ENCODE results near the gene KLF14.

The KLF14 gene

DNA sequence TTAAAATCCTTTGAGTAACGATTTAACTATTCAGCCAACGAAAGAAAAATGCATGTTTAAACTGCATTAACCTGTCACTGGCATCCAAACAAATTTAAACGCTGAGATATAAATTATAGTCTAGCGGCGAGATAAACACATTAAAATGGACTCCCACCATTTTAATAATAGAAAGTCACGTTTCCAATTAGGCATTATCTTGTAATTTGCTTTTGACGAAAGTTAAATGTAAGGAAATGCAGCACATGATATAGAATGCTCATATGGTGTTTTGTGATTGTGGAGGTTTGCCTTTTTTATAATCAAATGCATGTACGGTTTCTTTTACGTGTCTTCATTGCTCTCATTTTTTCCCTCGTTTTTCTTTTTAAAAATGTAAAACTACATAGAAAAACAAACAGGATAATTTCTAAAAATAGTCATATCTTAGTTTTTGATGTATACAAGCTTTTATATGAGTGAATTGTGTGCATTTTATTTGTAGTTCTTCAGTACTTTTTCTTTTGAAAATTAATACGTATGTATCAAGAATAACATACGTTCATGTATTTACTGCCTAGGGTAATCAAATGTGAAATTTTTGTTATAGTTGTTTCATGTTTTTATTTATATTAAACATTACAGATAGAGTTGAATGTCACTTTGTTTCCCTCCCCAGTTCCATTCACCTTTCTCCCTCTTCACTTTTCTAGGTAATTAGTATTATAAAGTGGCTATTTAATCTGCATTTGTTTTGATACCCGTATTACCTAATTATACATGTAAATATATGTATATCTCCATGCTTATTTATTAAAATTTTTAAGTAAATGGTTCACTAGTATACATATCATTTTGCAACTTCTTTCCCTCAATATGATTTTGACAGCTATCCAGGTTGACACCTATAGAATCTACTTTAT is 1.1 kb upstream of the KLF14 start:
- Histone ChIP-seq H3K36me3 (ENCODE audit: insufficient read depth) (no peaks in the 10 kb centered on the region), H3K27me3 (ENCODE audit: insufficient read depth, low read depth) (no peaks in the 10 kb centered on the region), H3K4me1 (ENCODE audit: low read depth, poor library complexity, severe bottlenecking) (no peaks in the 10 kb centered on the region), H3K4me2 (peak overlapping the region; percentile 50), H3K27ac (no peak overlapping the region), H3K4me3 (IDR thresholded peaks at IDR 0.05; ENCODE audit: insufficient read depth, low read depth, low read length) (no peak overlapping the region), H3K79me2 (ENCODE audit: insufficient read depth, low read depth) (no peaks in the 10 kb centered on the region), H3K9ac (no peak overlapping the region), H4K20me1 (ENCODE audit: insufficient read depth) (no peaks in the 10 kb centered on the region), H2AFZ (ENCODE audit: low read depth) (peak overlapping the region; percentile 58)
- TF ChIP-seq, protein P1, sequence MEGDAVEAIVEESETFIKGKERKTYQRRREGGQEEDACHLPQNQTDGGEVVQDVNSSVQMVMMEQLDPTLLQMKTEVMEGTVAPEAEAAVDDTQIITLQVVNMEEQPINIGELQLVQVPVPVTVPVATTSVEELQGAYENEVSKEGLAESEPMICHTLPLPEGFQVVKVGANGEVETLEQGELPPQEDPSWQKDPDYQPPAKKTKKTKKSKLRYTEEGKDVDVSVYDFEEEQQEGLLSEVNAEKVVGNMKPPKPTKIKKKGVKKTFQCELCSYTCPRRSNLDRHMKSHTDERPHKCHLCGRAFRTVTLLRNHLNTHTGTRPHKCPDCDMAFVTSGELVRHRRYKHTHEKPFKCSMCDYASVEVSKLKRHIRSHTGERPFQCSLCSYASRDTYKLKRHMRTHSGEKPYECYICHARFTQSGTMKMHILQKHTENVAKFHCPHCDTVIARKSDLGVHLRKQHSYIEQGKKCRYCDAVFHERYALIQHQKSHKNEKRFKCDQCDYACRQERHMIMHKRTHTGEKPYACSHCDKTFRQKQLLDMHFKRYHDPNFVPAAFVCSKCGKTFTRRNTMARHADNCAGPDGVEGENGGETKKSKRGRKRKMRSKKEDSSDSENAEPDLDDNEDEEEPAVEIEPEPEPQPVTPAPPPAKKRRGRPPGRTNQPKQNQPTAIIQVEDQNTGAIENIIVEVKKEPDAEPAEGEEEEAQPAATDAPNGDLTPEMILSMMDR (conservative IDR thresholded peaks at IDR 0.05; ENCODE audit: low read depth, low read length): no peak

DNA sequence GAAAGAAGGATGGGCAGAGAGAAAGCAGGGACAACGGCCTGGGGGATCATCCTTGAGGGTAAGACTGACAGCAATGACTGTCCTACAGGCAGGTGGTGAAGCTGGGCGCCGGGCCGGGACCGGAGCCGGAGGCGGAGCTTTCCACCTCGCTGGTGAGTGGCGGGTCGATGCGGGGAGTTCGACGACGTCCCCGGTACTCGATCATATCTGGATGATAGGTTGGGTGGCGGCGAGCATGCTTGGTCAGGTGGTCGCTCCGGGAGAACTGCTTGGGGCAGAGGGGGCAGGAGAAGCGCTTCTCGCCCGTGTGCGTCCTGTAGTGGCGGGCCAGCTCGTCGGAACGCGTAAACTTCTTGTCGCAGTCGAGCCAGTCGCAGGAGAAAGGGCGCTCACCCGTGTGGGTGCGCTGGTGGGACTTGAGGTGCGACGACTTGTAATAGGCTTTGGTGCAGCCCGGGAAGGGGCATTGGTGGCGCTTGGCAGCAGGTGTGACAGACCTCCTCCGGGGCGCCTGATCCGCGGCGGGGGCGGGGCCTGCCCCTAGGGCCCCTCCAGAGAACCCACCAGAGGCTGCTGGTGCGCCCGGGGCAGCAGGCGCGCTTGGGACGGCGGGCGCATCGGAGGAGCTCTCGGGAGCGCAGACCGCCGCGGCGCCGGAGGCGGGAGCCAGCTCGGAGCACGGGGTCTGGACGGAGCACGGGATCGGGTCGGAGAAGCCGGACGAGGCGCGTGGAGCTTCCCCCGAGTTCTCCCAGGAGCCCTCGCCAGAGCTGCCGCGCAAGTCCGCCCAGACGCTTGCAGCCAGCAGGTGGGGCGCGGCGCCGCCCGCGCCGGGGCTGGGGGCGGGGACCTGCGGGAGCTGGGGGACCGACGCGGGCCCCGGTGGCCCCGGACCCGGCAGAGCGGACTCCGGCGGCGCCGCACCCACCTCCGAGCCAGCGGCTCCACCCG is 752 bp downstream of the KLF14 start:
- H2AFZ ChIP-seq (ENCODE audit: low read depth): peak overlapping the region; percentile 18; the same call in 1 of the 2 replicates
- H4K20me1 ChIP-seq (ENCODE audit: insufficient read depth): no peaks in the 10 kb centered on the region
- H3K27me3 ChIP-seq (ENCODE audit: insufficient read depth, low read depth): no peaks in the 10 kb centered on the region
- no peaks in the 10 kb centered on the region for H3K4me1 ChIP-seq (ENCODE audit: low read depth, poor library complexity, severe bottlenecking)
- no peak overlapping the region for H3K9ac ChIP-seq
- TF ChIP-seq, protein P1 (conservative IDR thresholded peaks at IDR 0.05; ENCODE audit: low read depth, low read length): no peak
- H3K4me3 ChIP-seq (IDR thresholded peaks at IDR 0.05; ENCODE audit: insufficient read depth, low read depth, low read length): no peak overlapping the region
- H3K4me2 ChIP-seq: peak overlapping the region; percentile 23; the same call in 1 of the 2 replicates
- H3K79me2 ChIP-seq (ENCODE audit: insufficient read depth, low read depth): no peaks in the 10 kb centered on the region
- no peaks in the 10 kb centered on the region for H3K36me3 ChIP-seq (ENCODE audit: insufficient read depth)
- H3K27ac ChIP-seq: no peak overlapping the region

DNA sequence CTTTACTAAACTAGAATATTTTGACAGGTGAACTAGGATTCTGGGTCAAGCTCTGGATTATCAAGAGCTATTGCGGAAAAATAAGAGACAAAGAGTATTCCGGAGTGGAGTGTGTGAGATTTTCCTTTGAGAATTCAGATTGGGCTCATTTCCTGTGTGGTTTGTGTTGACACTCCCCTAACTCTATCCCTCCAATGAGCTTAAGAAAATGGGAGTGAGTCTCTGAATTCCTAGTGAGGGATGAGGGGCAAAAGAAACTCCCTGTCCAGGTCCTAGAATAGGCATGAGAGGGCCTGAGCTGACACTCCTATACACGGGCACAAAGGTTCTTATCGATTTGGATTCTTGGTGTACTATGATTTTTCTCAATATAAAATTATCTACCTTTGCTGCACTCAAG is 10.2 kb downstream of the KLF14 start:
- no peak overlapping the region for H3K9ac ChIP-seq
- H3K79me2 ChIP-seq (ENCODE audit: insufficient read depth, low read depth): no peaks in the 10 kb centered on the region
- H3K4me2 ChIP-seq: no peak overlapping the region
- no peaks in the 10 kb centered on the region for H3K4me1 ChIP-seq (ENCODE audit: low read depth, poor library complexity, severe bottlenecking)
- H4K20me1 ChIP-seq (ENCODE audit: insufficient read depth): no peaks in the 10 kb centered on the region
- H2AFZ ChIP-seq (ENCODE audit: low read depth): no peak overlapping the region
- H3K4me3 ChIP-seq (IDR thresholded peaks at IDR 0.05; ENCODE audit: insufficient read depth, low read depth, low read length): no peak overlapping the region
- H3K27ac ChIP-seq: no peak overlapping the region
- H3K36me3 ChIP-seq (ENCODE audit: insufficient read depth): no peaks in the 10 kb centered on the region
- TF ChIP-seq, protein P1 (conservative IDR thresholded peaks at IDR 0.05; ENCODE audit: low read depth, low read length): no peak
- H3K27me3 ChIP-seq (ENCODE audit: insufficient read depth, low read depth): no peaks in the 10 kb centered on the region

DNA sequence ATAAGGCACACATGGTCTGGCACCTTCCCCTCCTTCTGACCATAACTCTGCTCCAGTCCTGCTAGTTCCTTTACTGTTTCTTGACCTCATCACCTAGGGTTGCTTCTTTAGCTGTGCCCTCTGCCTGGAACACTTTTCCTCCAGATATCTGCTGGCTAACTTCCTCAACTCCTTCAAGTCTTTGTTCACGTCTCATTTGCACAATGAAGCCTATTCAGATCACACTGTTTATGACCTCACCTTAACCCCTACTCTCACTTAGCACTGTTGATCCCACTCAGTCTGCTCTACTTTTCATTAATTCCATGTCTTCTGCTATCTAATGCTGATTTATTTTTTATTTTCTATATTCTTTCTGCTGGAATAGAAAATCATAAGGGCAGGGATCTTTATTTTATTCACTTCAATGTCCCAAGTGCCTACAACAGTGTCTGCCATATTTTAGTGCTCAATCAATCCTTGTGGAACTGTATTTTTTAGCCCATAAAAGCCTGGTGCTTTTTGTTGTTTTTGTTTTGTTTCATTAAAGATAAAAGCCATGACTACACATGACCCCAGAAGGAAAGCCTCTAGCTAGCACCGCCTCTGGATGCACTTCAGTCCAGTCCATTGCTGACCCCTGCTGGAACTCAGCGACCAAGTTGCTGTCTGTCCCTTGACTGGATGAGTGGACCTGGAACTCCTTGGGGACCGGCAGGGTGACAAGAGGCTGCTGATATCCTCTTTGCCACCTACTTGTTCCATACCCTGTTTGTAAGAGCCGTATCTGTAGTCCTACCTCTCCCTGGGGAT is 12.3 kb downstream of the KLF14 start:
- no peaks in the 10 kb centered on the region for H4K20me1 ChIP-seq (ENCODE audit: insufficient read depth)
- H3K4me3 ChIP-seq (IDR thresholded peaks at IDR 0.05; ENCODE audit: insufficient read depth, low read depth, low read length): no peak overlapping the region
- no peaks in the 10 kb centered on the region for H3K4me1 ChIP-seq (ENCODE audit: low read depth, poor library complexity, severe bottlenecking)
- no peak overlapping the region for H3K4me2 ChIP-seq
- no peak overlapping the region for H2AFZ ChIP-seq (ENCODE audit: low read depth)
- no peak overlapping the region for H3K27ac ChIP-seq
- TF ChIP-seq, protein P1 (conservative IDR thresholded peaks at IDR 0.05; ENCODE audit: low read depth, low read length): no peak
- H3K27me3 ChIP-seq (ENCODE audit: insufficient read depth, low read depth): no peaks in the 10 kb centered on the region
- H3K36me3 ChIP-seq (ENCODE audit: insufficient read depth): no peaks in the 10 kb centered on the region
- no peaks in the 10 kb centered on the region for H3K79me2 ChIP-seq (ENCODE audit: insufficient read depth, low read depth)
- no peak overlapping the region for H3K9ac ChIP-seq

Data from KMS-11 (cell line).